Lower lobe of right lung (tissue), 2 donors: Measurements from ENCODE around the gene ATP6V1B1. TPM values are rescaled to one million over a fixed set of nuclear protein-coding genes. Genes with fewer than 3 reads are reported as not detected.

ENCODE experiments used
- ATAC-seq, 2 donors: fragments of 200-7000 bp; cut with Tn5 transposase; one replicate each; pipeline ENCODE4 v1.9.1; 2020 to 2022; ENCODE audit warnings: mild to moderate bottlenecking in 2 of 2, moderate library complexity in 2 of 2
- DNase-seq: peaks from one replicate; pipeline ENCODE4 v3.0.0-alpha.2; 2020
- H3K27ac ChIP-seq: fragments of 200-600 bp; one replicate; pipeline ENCODE4 v1.8.0; 2022
- H3K27me3 ChIP-seq: fragments of 200-600 bp; one replicate; pipeline ENCODE4 v1.8.0; 2022; ENCODE audit warnings: low read depth
- H3K36me3 ChIP-seq: fragments of 200-600 bp; one replicate; pipeline ENCODE4 v1.8.0; 2022; ENCODE audit warnings: mild to moderate bottlenecking
- H3K4me1 ChIP-seq: fragments of 200-600 bp; one replicate; pipeline ENCODE4 v1.8.0; 2022
- H3K4me3 ChIP-seq: fragments of 200-600 bp; one replicate; pipeline ENCODE4 v1.8.0; 2022; ENCODE audit warnings: mild to moderate bottlenecking
- H3K9me3 ChIP-seq: fragments of 200-600 bp; one replicate; pipeline ENCODE4 v1.8.0; 2022
- intact Hi-C: fragments of 100-400 bp; cut with DNase I; formaldehyde crosslinking; loops from one replicate; pipeline ENCODE4 v1.11.0; 2022
- total RNA-seq: library from RNA; stranded (reverse); fragmentation: NEBNext Ultra II Directional; extraction: Animal tissue kit (Norgen Biotek cat#: 25700); gene quantifications from one replicate; pipeline ENCODE4 v1.2.1, GENCODE V29; 2021
- TF ChIP-seq, protein P1 (sequence below): fragments of 200-600 bp; IDR thresholded peaks from one replicate; pipeline ENCODE4 v1.8.0; 2022; ENCODE audit warnings: antibody characterized with exemption, mild to moderate bottlenecking
- donor health status: DM: no; HTN: yes; CAD: no; lungs with severe emphysema.

Gene ATP6V1B1
- total RNA-seq, 1 donor from 2014 or later = 2.2 TPM

- H3K27ac ChIP-seq = no peak overlapping the region
- no peak for DNase-seq
- no peaks in the 10 kb centered on the region for H3K9me3 ChIP-seq
- no peaks in the 10 kb centered on the region for H3K36me3 ChIP-seq
- no peaks in the 10 kb centered on the region for H3K4me1 ChIP-seq
- H3K4me3 ChIP-seq = no peak overlapping the region
- ATAC-seq = no peak
- TF ChIP-seq, protein P1, sequence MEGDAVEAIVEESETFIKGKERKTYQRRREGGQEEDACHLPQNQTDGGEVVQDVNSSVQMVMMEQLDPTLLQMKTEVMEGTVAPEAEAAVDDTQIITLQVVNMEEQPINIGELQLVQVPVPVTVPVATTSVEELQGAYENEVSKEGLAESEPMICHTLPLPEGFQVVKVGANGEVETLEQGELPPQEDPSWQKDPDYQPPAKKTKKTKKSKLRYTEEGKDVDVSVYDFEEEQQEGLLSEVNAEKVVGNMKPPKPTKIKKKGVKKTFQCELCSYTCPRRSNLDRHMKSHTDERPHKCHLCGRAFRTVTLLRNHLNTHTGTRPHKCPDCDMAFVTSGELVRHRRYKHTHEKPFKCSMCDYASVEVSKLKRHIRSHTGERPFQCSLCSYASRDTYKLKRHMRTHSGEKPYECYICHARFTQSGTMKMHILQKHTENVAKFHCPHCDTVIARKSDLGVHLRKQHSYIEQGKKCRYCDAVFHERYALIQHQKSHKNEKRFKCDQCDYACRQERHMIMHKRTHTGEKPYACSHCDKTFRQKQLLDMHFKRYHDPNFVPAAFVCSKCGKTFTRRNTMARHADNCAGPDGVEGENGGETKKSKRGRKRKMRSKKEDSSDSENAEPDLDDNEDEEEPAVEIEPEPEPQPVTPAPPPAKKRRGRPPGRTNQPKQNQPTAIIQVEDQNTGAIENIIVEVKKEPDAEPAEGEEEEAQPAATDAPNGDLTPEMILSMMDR = no peak
- H3K27me3 ChIP-seq = no peaks in the 10 kb centered on the region
- intact Hi-C loops = loop anchor here (10.0 kb wide), 1 partner anchor 61 kb away; no protein-coding TSS in a partner anchor
These were observed 9.7 kb upstream of the ATP6V1B1 start for GRCh38 chr2:70926042-70926441.

DNA sequence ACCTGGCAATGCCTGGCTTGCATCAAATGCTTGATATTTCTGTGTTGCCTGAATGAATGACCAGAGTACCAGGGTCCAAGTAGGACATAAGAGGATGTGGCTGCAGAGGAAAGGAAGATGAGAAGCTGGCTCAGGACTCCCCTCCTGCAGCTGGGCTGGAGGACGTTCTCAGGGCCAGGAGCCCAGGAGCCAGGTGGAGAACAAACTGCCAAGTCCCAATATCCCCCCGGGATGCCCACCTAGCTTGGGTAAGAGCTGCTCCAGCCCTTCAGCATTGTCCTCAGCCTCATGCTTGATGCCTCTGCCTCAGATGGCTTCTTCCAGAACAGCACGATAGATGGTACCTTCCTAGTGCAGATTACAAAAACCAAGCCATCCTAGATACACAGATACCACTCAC is 8.6 kb upstream of the ATP6V1B1 start:
- Histone ChIP-seq H3K36me3 (no peaks in the 10 kb centered on the region), H3K27ac (no peak overlapping the region), H3K4me3 (no peak overlapping the region), H3K27me3 (no peaks in the 10 kb centered on the region), H3K9me3 (no peaks in the 10 kb centered on the region), H3K4me1 (no peaks in the 10 kb centered on the region)
- no peak for ATAC-seq
- TF ChIP-seq, protein P1 = no peak
- intact Hi-C loops = loop anchor here (10.0 kb wide), 1 partner anchor 62 kb away; no protein-coding TSS in a partner anchor
- no peak for DNase-seq

DNA sequence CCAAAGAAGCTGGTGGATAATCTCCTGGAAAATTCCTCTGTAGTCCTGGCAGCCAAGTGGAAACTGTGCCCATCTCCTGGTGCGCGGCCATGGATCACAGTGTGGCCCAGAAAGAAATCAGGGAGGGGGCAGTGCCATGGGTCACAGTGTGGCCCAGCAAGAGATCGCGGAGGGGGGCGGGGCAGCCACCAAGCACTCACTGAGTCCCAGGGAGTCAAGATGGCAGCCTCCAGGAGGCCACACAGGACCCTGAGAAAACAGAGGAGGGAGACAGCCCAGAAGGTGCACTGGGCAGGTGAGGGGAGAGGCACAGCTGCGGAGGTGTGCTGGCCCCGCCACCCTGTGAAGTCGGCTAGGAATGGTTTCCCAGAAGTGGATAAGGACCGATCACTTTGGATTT is 8.1 kb upstream of the ATP6V1B1 start:
- no peaks in the 10 kb centered on the region for H3K36me3 ChIP-seq
- no peak overlapping the region for H3K4me3 ChIP-seq
- H3K27me3 ChIP-seq = no peaks in the 10 kb centered on the region
- intact Hi-C loops = loop anchor here (10.0 kb wide), 1 partner anchor 63 kb away; no protein-coding TSS in a partner anchor
- DNase-seq = no peak
- no peaks in the 10 kb centered on the region for H3K4me1 ChIP-seq
- TF ChIP-seq, protein P1 = no peak
- no peak overlapping the region for H3K27ac ChIP-seq
- ATAC-seq = no peak
- H3K9me3 ChIP-seq = no peaks in the 10 kb centered on the region

DNA sequence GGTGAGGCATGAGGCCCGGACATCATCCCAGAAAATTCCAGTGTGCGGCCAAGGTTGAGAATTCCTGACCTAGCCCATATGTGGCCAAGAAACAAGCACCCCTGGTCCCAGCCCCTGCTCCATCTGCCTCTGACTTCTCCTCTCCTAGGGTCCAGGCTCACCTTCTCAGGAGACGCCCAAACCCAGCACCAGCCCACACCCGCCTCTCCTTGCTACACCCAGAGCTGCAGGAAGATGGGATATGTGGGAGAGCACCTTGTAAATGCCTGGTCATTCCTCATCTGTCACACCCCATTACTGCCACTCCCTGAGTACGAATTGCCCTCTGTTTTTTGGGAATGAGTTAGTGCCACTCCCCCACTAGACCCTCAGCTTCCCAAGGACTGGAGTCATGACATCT is 7.3 kb upstream of the ATP6V1B1 start:
- TF ChIP-seq, protein P1 = no peak
- H3K4me3 ChIP-seq = no peak overlapping the region
- H3K27ac ChIP-seq = no peak overlapping the region
- H3K36me3 ChIP-seq = no peaks in the 10 kb centered on the region
- no peak for DNase-seq
- H3K9me3 ChIP-seq = no peaks in the 10 kb centered on the region
- intact Hi-C loops = loop anchor here (10.0 kb wide), 1 partner anchor 64 kb away; no protein-coding TSS in a partner anchor
- no peaks in the 10 kb centered on the region for H3K4me1 ChIP-seq
- no peaks in the 10 kb centered on the region for H3K27me3 ChIP-seq
- no peak for ATAC-seq

DNA sequence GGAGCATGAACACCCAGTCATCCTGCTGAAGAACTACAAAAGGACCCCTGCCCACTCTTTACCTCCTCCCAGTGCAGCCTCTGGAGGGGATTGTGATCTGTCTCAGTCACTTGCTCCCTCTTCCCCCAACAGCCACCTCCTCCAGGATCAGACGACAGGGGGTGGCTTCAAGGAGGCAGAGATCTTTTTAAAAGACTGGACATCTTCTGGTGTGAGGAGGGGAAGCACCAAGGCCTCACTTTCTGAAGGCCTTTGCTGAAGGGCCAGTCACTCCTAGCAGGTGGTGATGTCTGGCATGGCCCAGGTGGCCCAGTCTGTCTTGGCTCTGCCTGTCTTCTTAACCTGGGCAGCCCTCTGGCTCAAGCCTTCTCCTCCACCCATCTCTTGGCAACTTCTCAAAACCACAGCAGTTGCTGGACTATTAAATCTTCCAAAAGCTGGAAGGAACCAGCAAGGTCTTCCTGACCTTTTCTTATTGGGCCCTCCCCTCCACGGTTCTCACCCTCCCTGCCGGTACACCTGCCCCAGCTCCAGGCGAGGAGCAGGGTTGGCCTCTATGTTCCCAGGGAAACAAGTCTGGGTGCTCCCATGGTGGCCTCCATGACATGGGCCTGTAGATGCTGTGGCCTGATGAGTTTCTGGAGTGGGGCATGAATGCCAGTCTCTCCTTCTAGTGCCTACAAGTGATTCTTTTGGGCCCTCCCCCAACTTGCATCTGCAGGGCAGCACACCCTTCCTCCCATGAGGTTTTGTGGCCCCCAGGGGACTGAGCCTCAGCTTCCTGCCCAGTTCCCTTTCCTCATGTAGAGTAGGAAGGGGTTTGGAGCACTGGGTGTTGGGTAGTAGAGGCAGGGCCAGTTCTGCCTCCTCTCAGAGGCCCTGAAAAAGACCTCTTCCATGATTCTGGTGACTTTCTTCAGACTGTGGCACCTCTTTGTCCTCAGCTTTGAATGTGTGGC is 5.0 kb upstream of the ATP6V1B1 start:
- ATAC-seq = no peak
- Histone ChIP-seq H3K4me3 (no peak overlapping the region), H3K36me3 (no peaks in the 10 kb centered on the region), H3K27ac (no peak overlapping the region), H3K27me3 (no peaks in the 10 kb centered on the region), H3K9me3 (no peaks in the 10 kb centered on the region), H3K4me1 (no peaks in the 10 kb centered on the region)
- intact Hi-C loops = no loop called here
- no peak for DNase-seq
- TF ChIP-seq, protein P1 = no peak
